Measurements from ENCODE around the gene NCKAP5. TPM values are rescaled to one million over a fixed set of nuclear protein-coding genes. Genes with fewer than 3 reads are reported as not detected.

The NCKAP5 gene
- total and polyA plus RNA-seq, 7 experiments from 2014 or later = 0.12 TPM; not detected in 6

DNA sequence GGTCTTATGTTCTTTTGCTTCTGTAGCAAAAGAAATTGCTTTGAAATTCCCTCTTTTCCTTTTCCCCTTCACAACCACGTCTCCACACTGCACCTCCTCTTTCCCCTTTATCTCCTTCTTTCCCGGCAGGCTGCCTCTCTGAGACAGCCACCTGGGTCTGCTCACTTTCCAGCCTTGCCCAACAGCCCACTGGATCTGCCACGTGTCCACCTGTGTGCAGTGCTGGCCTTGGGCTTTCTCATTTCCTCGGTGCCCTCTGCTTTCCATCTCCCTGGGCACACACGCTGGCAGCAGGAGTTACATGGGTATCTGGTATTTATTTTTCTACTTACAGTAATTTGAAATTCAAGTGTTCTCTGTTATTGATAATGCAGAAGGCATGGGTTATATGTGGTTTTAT, 684.8 kb downstream of the NCKAP5 start:
- no peak overlapping the region for H3K4me3 ChIP-seq (ENCODE audit: low read length)
- ChIA-PET CTCF (no interaction called here), POLR2A (no interaction called here)
- H3K27ac ChIP-seq (ENCODE audit: low read depth, low read length) = no peak overlapping the region
- ATAC-seq (no peak), DNase-seq (no peak)
- H3K9me3 Mint-ChIP-seq = peaks cover 0 to 11% (median 4%) of the 10 kb centered on the region in 11 donors
- no peaks in the 10 kb centered on the region for H3K4me1 ChIP-seq (ENCODE audit: control insufficient read depth in 2 of 2, insufficient read depth in 2 of 2, low read length in 2 of 2)
- H3K27me3 Mint-ChIP-seq = peaks cover 0 to 4% (median 0%) of the 10 kb centered on the region in 5 donors
- no peaks in the 10 kb centered on the region for H3K36me3 ChIP-seq (ENCODE audit: control insufficient read depth in 2 of 3, insufficient read depth in 3 of 3, low read length in 3 of 3)
- H3K36me3 Mint-ChIP-seq = no peaks in the 10 kb centered on the region
- no peak overlapping the region for H3K4me3 Mint-ChIP-seq
- H3K4me1 Mint-ChIP-seq = no peaks in the 10 kb centered on the region
- intact Hi-C loops (cut with micrococcal nuclease) = no loop called here
- H3K27me3 ChIP-seq (ENCODE audit: control insufficient read depth in 2 of 2, insufficient read depth in 2 of 2, low read length in 2 of 2) = no peaks in the 10 kb centered on the region
- H3K27ac Mint-ChIP-seq = no peak overlapping the region
- H3K9me3 ChIP-seq (ENCODE audit: control insufficient read depth in 2 of 3, low read length in 3 of 3) = no peaks in the 10 kb centered on the region

DNA sequence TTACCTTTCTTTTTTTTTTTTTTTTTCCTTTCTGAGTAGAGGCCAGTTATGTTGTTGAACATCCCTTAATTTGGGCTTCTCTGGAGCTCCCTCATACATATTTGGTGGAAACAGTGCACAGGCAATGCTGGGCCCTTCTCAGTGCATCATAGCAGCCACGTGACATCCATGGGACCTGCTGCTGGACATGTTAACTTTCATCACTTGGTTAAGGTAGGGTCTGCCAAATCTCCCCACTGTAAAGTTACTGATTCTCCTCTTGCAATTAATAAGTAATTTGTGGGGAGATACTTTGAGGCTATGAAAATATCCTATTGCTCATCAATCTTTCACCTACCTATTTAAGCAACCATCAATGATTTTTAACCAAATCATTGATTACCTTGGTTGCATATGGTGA, 686.7 kb downstream of the NCKAP5 start:
- ChIA-PET POLR2A (no interaction called here), CTCF (no interaction called here)
- Mint-ChIP-seq H3K27me3 (peaks cover 0 to 4% (median 0%) of the 10 kb centered on the region in 5 donors), H3K27ac (no peak overlapping the region), H3K36me3 (no peaks in the 10 kb centered on the region), H3K4me3 (no peak overlapping the region), H3K9me3 (peaks cover 0 to 11% (median 3%) of the 10 kb centered on the region in 11 donors), H3K4me1 (no peaks in the 10 kb centered on the region)
- H3K4me3 ChIP-seq (ENCODE audit: low read length) = no peak overlapping the region
- no peak for ATAC-seq
- DNase-seq = no peak
- no peaks in the 10 kb centered on the region for H3K27me3 ChIP-seq (ENCODE audit: control insufficient read depth in 2 of 2, insufficient read depth in 2 of 2, low read length in 2 of 2)
- H3K36me3 ChIP-seq (ENCODE audit: control insufficient read depth in 2 of 3, insufficient read depth in 3 of 3, low read length in 3 of 3) = no peaks in the 10 kb centered on the region
- H3K4me1 ChIP-seq (ENCODE audit: control insufficient read depth in 2 of 2, insufficient read depth in 2 of 2, low read length in 2 of 2) = no peaks in the 10 kb centered on the region
- H3K27ac ChIP-seq (ENCODE audit: low read depth, low read length) = no peak overlapping the region
- H3K9me3 ChIP-seq (ENCODE audit: control insufficient read depth in 2 of 3, low read length in 3 of 3) = no peaks in the 10 kb centered on the region
- intact Hi-C loops (cut with micrococcal nuclease) = no loop called here

DNA sequence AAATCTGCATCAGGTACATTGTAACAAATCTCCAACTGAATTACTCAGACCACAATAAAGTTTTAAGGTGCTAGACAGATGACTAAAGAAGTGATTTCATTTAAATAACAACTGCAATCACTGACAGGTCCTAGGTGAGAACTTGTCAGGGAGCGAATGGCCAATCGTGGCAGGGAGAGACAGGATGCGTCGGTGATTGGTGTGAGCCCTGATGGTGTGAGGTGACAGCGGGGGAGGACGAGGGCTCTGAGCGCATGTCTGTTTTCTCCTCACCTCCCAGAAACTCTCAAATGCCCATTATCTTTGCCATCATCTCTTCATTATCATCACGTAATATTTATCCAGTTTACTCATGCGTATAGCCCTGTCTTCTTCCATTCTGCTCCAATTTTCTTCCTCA, 690.3 kb downstream of the NCKAP5 start:
- Histone ChIP-seq H3K27me3 (ENCODE audit: control insufficient read depth in 2 of 2, insufficient read depth in 2 of 2, low read length in 2 of 2) (no peaks in the 10 kb centered on the region), H3K4me1 (ENCODE audit: control insufficient read depth in 2 of 2, insufficient read depth in 2 of 2, low read length in 2 of 2) (no peaks in the 10 kb centered on the region), H3K9me3 (ENCODE audit: control insufficient read depth in 2 of 3, low read length in 3 of 3) (no peaks in the 10 kb centered on the region), H3K4me3 (ENCODE audit: low read length) (no peak overlapping the region), H3K36me3 (ENCODE audit: control insufficient read depth in 2 of 3, insufficient read depth in 3 of 3, low read length in 3 of 3) (no peaks in the 10 kb centered on the region), H3K27ac (ENCODE audit: low read depth, low read length) (no peak overlapping the region)
- Mint-ChIP-seq H3K27ac (no peak overlapping the region), H3K4me1 (no peaks in the 10 kb centered on the region), H3K9me3 (peaks cover 0 to 8% (median 2%) of the 10 kb centered on the region in 11 donors), H3K36me3 (peaks cover 0 to 4% (median 0%) of the 10 kb centered on the region in 5 donors), H3K4me3 (no peak overlapping the region), H3K27me3 (no peaks in the 10 kb centered on the region)
- no peak for DNase-seq
- ChIA-PET CTCF (no interaction called here), POLR2A (no interaction called here)
- intact Hi-C loops (cut with micrococcal nuclease) = no loop called here
- no peak for ATAC-seq

DNA sequence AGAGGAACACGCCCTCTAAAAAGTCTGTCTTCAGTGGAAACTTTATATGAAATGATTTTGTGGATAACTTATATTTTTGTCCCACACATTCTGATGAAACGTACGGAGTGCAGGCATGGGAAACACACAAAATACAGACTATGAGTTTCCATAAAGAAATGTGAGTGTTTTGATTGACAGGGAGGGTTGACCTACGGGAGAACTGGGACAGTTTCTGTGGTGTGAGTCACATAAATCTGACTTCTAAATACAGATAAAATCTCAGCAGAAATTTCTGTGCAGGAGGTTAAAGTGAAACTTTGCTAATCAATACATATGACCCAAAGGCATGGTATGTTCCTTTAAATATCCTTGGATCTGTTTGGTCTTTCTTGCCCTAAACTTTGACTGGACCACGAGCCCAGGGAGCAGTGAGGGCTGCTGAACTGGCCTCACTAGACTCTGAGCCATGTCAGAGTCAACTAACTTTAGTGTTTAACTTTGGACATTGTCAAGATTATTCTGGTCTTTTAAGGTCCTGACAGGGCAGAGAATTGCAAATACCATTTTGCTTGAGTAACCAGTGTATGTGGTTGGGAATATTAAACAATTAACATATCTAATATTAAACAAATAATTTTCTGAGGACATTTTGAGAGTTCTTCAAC, 691.4 kb downstream of the NCKAP5 start:
- Mint-ChIP-seq H3K4me3 (no peak overlapping the region), H3K4me1 (no peaks in the 10 kb centered on the region), H3K9me3 (peaks cover 0 to 6% (median 0%) of the 10 kb centered on the region in 11 donors), H3K36me3 (peaks cover 0 to 4% (median 0%) of the 10 kb centered on the region in 5 donors), H3K27ac (no peak overlapping the region), H3K27me3 (no peaks in the 10 kb centered on the region)
- no peaks in the 10 kb centered on the region for H3K4me1 ChIP-seq (ENCODE audit: control insufficient read depth in 2 of 2, insufficient read depth in 2 of 2, low read length in 2 of 2)
- no peaks in the 10 kb centered on the region for H3K27me3 ChIP-seq (ENCODE audit: control insufficient read depth in 2 of 2, insufficient read depth in 2 of 2, low read length in 2 of 2)
- no peak overlapping the region for H3K27ac ChIP-seq (ENCODE audit: low read depth, low read length)
- ChIA-PET POLR2A (no interaction called here), CTCF (no interaction called here)
- no peak overlapping the region for H3K4me3 ChIP-seq (ENCODE audit: low read length)
- DNase-seq (no peak), ATAC-seq (no peak)
- no peaks in the 10 kb centered on the region for H3K36me3 ChIP-seq (ENCODE audit: control insufficient read depth in 2 of 3, insufficient read depth in 3 of 3, low read length in 3 of 3)
- intact Hi-C loops (cut with micrococcal nuclease) = no loop called here
- H3K9me3 ChIP-seq (ENCODE audit: control insufficient read depth in 2 of 3, low read length in 3 of 3) = no peaks in the 10 kb centered on the region

DNA sequence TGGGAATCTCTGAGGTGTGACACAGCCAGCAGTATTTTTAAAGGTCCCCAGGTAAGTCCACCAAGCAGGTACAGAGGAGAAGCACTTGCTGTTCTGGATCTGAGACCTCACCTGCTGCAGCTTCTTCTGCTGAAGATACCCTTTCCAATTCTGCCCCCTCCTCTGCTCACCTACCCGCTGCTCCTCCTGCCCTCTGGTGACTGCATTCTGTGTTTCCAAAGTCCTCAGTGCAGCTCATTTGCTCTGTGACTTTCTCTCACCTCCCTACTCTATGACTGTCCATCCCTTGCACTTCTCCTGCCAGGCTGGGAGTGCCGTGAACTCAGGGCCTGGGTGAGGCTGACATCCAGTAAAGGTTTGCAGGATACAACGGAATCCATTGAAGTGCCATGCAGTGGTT, 693.1 kb downstream of the NCKAP5 start:
- no peaks in the 10 kb centered on the region for H3K27me3 ChIP-seq (ENCODE audit: control insufficient read depth in 2 of 2, insufficient read depth in 2 of 2, low read length in 2 of 2)
- no peak overlapping the region for H3K27ac ChIP-seq (ENCODE audit: low read depth, low read length)
- H3K4me3 ChIP-seq (ENCODE audit: low read length) = no peak overlapping the region
- intact Hi-C loops (cut with micrococcal nuclease) = no loop called here
- DNase-seq = no peak
- Mint-ChIP-seq H3K4me3 (no peak overlapping the region), H3K27me3 (no peaks in the 10 kb centered on the region), H3K36me3 (peaks cover 0 to 4% (median 0%) of the 10 kb centered on the region in 5 donors), H3K27ac (no peak overlapping the region), H3K9me3 (peaks cover 0 to 6% (median 0%) of the 10 kb centered on the region in 11 donors), H3K4me1 (no peaks in the 10 kb centered on the region)
- ChIA-PET POLR2A (no interaction called here), CTCF (no interaction called here)
- ATAC-seq = no peak
- H3K36me3 ChIP-seq (ENCODE audit: control insufficient read depth in 2 of 3, insufficient read depth in 3 of 3, low read length in 3 of 3) = no peaks in the 10 kb centered on the region
- H3K9me3 ChIP-seq (ENCODE audit: control insufficient read depth in 2 of 3, low read length in 3 of 3) = no peaks in the 10 kb centered on the region
- H3K4me1 ChIP-seq (ENCODE audit: control insufficient read depth in 2 of 2, insufficient read depth in 2 of 2, low read length in 2 of 2) = no peaks in the 10 kb centered on the region

DNA sequence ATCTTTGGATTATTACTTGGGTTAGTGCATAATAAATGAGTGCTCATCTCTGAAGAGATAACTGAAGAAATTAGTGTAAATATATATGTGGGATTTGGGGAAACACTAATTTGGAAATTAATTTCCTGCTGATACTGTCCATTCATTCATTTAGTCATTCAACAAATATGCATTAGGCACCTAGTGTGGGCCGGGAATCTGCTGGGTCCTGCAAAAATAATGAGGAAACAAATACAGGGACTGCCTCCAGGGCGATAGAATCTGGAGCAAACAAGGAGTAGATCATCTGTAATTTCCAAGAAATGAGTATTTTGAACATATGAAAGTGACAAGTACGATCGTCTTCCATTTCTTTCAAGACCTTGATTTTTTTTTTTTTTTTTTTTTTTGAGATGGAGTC, 694.5 kb downstream of the NCKAP5 start:
- H3K36me3 ChIP-seq (ENCODE audit: control insufficient read depth in 2 of 3, insufficient read depth in 3 of 3, low read length in 3 of 3) = no peaks in the 10 kb centered on the region
- no peaks in the 10 kb centered on the region for H3K27me3 ChIP-seq (ENCODE audit: control insufficient read depth in 2 of 2, insufficient read depth in 2 of 2, low read length in 2 of 2)
- Mint-ChIP-seq H3K4me3 (no peak overlapping the region), H3K9me3 (peaks cover 0 to 6% (median 0%) of the 10 kb centered on the region in 11 donors), H3K27ac (no peak overlapping the region), H3K4me1 (no peaks in the 10 kb centered on the region), H3K36me3 (peaks cover 0 to 4% (median 0%) of the 10 kb centered on the region in 5 donors), H3K27me3 (no peaks in the 10 kb centered on the region)
- H3K4me1 ChIP-seq (ENCODE audit: control insufficient read depth in 2 of 2, insufficient read depth in 2 of 2, low read length in 2 of 2) = no peaks in the 10 kb centered on the region
- H3K4me3 ChIP-seq (ENCODE audit: low read length) = no peak overlapping the region
- ATAC-seq (no peak), DNase-seq (no peak)
- no peak overlapping the region for H3K27ac ChIP-seq (ENCODE audit: low read depth, low read length)
- POLR2A ChIA-PET = no interaction called here
- CTCF ChIA-PET = no interaction called here
- intact Hi-C loops (cut with micrococcal nuclease) = no loop called here
- no peaks in the 10 kb centered on the region for H3K9me3 ChIP-seq (ENCODE audit: control insufficient read depth in 2 of 3, low read length in 3 of 3)

DNA sequence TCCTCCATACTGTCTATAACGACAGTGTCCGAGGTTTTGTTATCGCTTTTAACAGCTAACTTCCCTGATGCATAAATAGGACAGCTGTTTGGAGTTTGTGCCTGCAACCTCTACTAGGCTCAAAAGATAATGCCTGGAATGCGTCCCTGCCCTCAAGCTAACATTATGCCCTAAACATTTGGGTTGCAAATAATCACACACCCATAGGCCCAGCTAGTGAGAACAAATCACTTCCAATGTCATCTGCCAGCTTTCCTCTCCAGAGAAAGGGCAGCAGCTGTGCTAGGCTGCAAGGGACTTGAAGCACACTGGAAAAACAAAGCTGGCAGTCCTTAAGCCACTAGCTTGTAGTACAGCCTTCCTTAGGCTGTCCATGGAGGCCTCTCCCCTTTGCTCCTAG, 696.4 kb downstream of the NCKAP5 start:
- H3K9me3 ChIP-seq (ENCODE audit: control insufficient read depth in 2 of 3, low read length in 3 of 3) = no peaks in the 10 kb centered on the region
- no peaks in the 10 kb centered on the region for H3K27me3 Mint-ChIP-seq
- DNase-seq = no peak
- peaks cover 0 to 6% (median 0%) of the 10 kb centered on the region in 11 donors for H3K9me3 Mint-ChIP-seq
- H3K4me1 ChIP-seq (ENCODE audit: control insufficient read depth in 2 of 2, insufficient read depth in 2 of 2, low read length in 2 of 2) = no peaks in the 10 kb centered on the region
- no peak overlapping the region for H3K27ac Mint-ChIP-seq
- H3K4me3 Mint-ChIP-seq = no peak overlapping the region
- peaks cover 0 to 4% (median 0%) of the 10 kb centered on the region in 5 donors for H3K36me3 Mint-ChIP-seq
- no peaks in the 10 kb centered on the region for H3K36me3 ChIP-seq (ENCODE audit: control insufficient read depth in 2 of 3, insufficient read depth in 3 of 3, low read length in 3 of 3)
- H3K27me3 ChIP-seq (ENCODE audit: control insufficient read depth in 2 of 2, insufficient read depth in 2 of 2, low read length in 2 of 2) = no peaks in the 10 kb centered on the region
- ChIA-PET CTCF (no interaction called here), POLR2A (no interaction called here)
- H3K4me3 ChIP-seq (ENCODE audit: low read length) = no peak overlapping the region
- no peak for ATAC-seq
- H3K27ac ChIP-seq (ENCODE audit: low read depth, low read length) = no peak overlapping the region
- intact Hi-C loops (cut with micrococcal nuclease) = no loop called here
- H3K4me1 Mint-ChIP-seq = no peaks in the 10 kb centered on the region

Data from naive thymus-derived CD4-positive, alpha-beta T cell (primary cell).